B cell (primary cell): ENCODE data around the gene SHROOM2.

Source experiments
- EZH2 ChIP-seq: IDR thresholded peaks from 2 replicates; pipeline ENCODE4 v1.6.1; 2012; ENCODE audit warnings: borderline replicate concordance, low read depth, mild to moderate bottlenecking, moderate library complexity, low read length; ENCODE audit not compliant: insufficient read depth, poor library complexity, severe bottlenecking
- TF ChIP-seq, protein P1 (sequence below): fragments of 200-600 bp; IDR thresholded peaks from one replicate; pipeline ENCODE4 v1.8.0; 2022; ENCODE audit warnings: antibody characterized with exemption, mild to moderate bottlenecking

GRCh38 chrX:9862525-9862924, 76.3 kb downstream of the SHROOM2 start:
- TF ChIP-seq, protein P1, sequence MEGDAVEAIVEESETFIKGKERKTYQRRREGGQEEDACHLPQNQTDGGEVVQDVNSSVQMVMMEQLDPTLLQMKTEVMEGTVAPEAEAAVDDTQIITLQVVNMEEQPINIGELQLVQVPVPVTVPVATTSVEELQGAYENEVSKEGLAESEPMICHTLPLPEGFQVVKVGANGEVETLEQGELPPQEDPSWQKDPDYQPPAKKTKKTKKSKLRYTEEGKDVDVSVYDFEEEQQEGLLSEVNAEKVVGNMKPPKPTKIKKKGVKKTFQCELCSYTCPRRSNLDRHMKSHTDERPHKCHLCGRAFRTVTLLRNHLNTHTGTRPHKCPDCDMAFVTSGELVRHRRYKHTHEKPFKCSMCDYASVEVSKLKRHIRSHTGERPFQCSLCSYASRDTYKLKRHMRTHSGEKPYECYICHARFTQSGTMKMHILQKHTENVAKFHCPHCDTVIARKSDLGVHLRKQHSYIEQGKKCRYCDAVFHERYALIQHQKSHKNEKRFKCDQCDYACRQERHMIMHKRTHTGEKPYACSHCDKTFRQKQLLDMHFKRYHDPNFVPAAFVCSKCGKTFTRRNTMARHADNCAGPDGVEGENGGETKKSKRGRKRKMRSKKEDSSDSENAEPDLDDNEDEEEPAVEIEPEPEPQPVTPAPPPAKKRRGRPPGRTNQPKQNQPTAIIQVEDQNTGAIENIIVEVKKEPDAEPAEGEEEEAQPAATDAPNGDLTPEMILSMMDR: no peak
- TF ChIP-seq EZH2: no peak
